ENCODE data around the gene IGF1R.

Gene IGF1R

GRCh38 chr15:98878862-98879261 is 230.5 kb downstream of the IGF1R start:
- H3K4me3 ChIP-seq (ENCODE audit: low read depth, low read length): no peak overlapping the region
- TF ChIP-seq CTCF (conservative IDR thresholded peaks at IDR 0.05; ENCODE audit: low read depth, low read length): no peak
- DNase-seq (ENCODE audit: low read depth): no peak

- H3K4me3 ChIP-seq (ENCODE audit: low read depth, low read length): no peak overlapping the region
- peak; percentile 59 for TF ChIP-seq CTCF (conservative IDR thresholded peaks at IDR 0.05; ENCODE audit: low read depth, low read length)
- DNase-seq (ENCODE audit: low read depth): peak; percentile 82
Measured at GRCh38 chr15:98881526-98882520, 233.5 kb downstream of the IGF1R start.

GRCh38 chr15:98883478-98883877 is 235.1 kb downstream of the IGF1R start:
- no peak for DNase-seq (ENCODE audit: low read depth)
- no peak overlapping the region for H3K4me3 ChIP-seq (ENCODE audit: low read depth, low read length)
- no peak for TF ChIP-seq CTCF (conservative IDR thresholded peaks at IDR 0.05; ENCODE audit: low read depth, low read length)

- no peak overlapping the region for H3K4me3 ChIP-seq (ENCODE audit: low read depth, low read length)
- no peak for TF ChIP-seq CTCF (conservative IDR thresholded peaks at IDR 0.05; ENCODE audit: low read depth, low read length)
- DNase-seq (ENCODE audit: low read depth): no peak
Measured at GRCh38 chr15:98884894-98885293, 236.6 kb downstream of the IGF1R start.

- TF ChIP-seq CTCF (conservative IDR thresholded peaks at IDR 0.05; ENCODE audit: low read depth, low read length): no peak
- no peak overlapping the region for H3K4me3 ChIP-seq (ENCODE audit: low read depth, low read length)
- no peak for DNase-seq (ENCODE audit: low read depth)
Measured at GRCh38 chr15:98887976-98888375, 239.6 kb downstream of the IGF1R start.

- DNase-seq (ENCODE audit: low read depth): peak; percentile 78
- no peak for TF ChIP-seq CTCF (conservative IDR thresholded peaks at IDR 0.05; ENCODE audit: low read depth, low read length)
Measured at GRCh38 chr15:98888820-98889479, 240.6 kb downstream of the IGF1R start.

More at GRCh38 chr15:98888820-98889479, 240.6 kb downstream of the IGF1R start:
- H3K4me3 ChIP-seq (ENCODE audit: low read depth, low read length): no peak overlapping the region

Measured in choroid plexus epithelial cell (primary cell).